ENCODE measurements around the gene DNALI1.

Gene DNALI1

DNA sequence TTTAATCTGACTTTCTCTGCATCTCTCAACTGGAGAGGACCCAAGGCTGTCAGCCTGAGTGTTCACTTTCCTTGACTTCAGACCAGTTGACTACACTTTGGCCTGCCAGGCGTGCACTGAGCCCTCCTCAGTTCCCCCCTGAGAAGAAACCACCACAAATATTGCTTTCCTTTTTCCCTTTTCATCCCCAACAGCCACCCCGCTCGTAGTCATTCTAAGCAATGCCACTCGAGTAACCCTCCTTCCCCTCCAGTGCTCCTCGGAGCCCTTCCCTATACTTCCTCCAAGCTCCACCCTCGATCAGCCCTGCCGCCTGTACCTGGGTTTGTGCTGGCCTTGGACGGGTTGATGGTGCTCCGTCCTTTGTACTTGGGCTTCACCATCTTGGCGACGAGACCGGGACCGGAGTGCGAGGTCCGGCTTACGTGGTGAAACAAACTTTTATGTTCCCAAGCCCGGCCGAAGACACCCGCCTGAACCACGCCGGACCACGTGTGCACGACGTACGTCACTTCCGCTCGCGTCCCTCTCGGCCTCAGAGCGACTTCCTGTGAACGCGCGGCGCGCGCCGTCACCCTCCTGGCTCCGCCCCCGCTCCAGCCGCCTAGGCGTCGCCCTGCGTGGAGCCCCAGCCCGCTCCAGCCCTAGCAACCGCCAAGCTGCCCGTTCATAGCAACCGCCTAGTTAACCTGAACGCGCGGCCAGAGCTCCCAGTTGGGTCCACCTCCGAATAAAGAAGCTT, 38.9 kb downstream of the DNALI1 start, which contains the start of gene GNL2 (continued):
- TF ChIP-seq WT1 (tag by site-specific recombination; IDR thresholded peaks at IDR 0.05) (no peak), ZNF555 (tag by site-specific recombination; conservative IDR thresholded peaks at IDR 0.05) (no peak), ZIC2 (tag by site-specific recombination; IDR thresholded peaks at IDR 0.05) (no peak), ZNF341 (tag by site-specific recombination; IDR thresholded peaks at IDR 0.05; ENCODE audit: low read depth) (peak; percentile 27; the same call in 1 of the 2 replicates), ZNF175 (tag by site-specific recombination; IDR thresholded peaks at IDR 0.05) (no peak), ZNF140 (tag by site-specific recombination; IDR thresholded peaks at IDR 0.05) (no peak), ZNF133 (tag by site-specific recombination; IDR thresholded peaks at IDR 0.05) (no peak), ZNF664 (tag by site-specific recombination; IDR thresholded peaks at IDR 0.05) (no peak), ZFP69B (tag by site-specific recombination; IDR thresholded peaks at IDR 0.05) (no peak), ZNF560 (tag by site-specific recombination; IDR thresholded peaks at IDR 0.05; ENCODE audit: borderline replicate concordance) (no peak), ZNF792 (tag by site-specific recombination; IDR thresholded peaks at IDR 0.05) (no peak), ZNF626 (tag by site-specific recombination; IDR thresholded peaks at IDR 0.05) (no peak), ZNF335 (tag by site-specific recombination; conservative IDR thresholded peaks at IDR 0.05) (peak; percentile 94), ZNF114 (tag by site-specific recombination; IDR thresholded peaks at IDR 0.05) (no peak), TRIM28 (IDR thresholded peaks at IDR 0.05; ENCODE audit: borderline replicate concordance, low read length) (0 out of 2 replicates have a peak, but pooled peaks have one; percentile 38), MEIS1 (CRISPR knock-in tag; IDR thresholded peaks at IDR 0.05; ENCODE audit: borderline replicate concordance) (no peak), OVOL3 (tag by site-specific recombination; IDR thresholded peaks at IDR 0.05) (no peak), ZNF302 (tag by site-specific recombination; IDR thresholded peaks at IDR 0.05; ENCODE audit: low read depth) (no peak), ZNF2 (tag by site-specific recombination; IDR thresholded peaks at IDR 0.05) (peak; percentile 83), FEZF1 (tag by site-specific recombination; IDR thresholded peaks at IDR 0.05) (no peak), ZNF24 (tag by site-specific recombination; IDR thresholded peaks at IDR 0.05) (0 out of 2 replicates have a peak, but pooled peaks have one; percentile 25), YY2 (tag by site-specific recombination; IDR thresholded peaks at IDR 0.05) (no peak), ZFP37 (tag by site-specific recombination; IDR thresholded peaks at IDR 0.05) (peak; percentile 49; the same call in 1 of the 2 replicates), SP2 (tag by site-specific recombination; IDR thresholded peaks at IDR 0.05) (peak; percentile 85), IKZF3 (tag by site-specific recombination; IDR thresholded peaks at IDR 0.05) (no peak)
- TF ChIP-seq, protein P1, sequence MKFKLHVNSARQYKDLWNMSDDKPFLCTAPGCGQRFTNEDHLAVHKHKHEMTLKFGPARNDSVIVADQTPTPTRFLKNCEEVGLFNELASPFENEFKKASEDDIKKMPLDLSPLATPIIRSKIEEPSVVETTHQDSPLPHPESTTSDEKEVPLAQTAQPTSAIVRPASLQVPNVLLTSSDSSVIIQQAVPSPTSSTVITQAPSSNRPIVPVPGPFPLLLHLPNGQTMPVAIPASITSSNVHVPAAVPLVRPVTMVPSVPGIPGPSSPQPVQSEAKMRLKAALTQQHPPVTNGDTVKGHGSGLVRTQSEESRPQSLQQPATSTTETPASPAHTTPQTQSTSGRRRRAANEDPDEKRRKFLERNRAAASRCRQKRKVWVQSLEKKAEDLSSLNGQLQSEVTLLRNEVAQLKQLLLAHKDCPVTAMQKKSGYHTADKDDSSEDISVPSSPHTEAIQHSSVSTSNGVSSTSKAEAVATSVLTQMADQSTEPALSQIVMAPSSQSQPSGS (tag by site-specific recombination; IDR thresholded peaks at IDR 0.05; ENCODE audit: low read depth), result peak; percentile 54; the same call in 1 of the 2 replicates
- TF ChIP-seq, protein P2, sequence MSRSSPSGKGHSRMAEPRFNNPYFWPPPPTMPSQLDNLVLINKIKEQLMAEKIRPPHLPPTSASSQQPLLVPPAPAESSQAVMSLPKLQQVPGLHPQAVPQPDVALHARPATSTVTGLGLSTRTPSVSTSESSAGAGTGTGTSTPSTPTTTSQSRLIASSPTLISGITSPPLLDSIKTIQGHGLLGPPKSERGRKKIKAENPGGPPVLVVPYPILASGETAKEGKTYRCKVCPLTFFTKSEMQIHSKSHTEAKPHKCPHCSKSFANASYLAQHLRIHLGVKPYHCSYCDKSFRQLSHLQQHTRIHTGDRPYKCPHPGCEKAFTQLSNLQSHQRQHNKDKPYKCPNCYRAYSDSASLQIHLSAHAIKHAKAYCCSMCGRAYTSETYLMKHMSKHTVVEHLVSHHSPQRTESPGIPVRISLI (tag by site-specific recombination; IDR thresholded peaks at IDR 0.05), result no peak
- TF ChIP-seq, protein P3, sequence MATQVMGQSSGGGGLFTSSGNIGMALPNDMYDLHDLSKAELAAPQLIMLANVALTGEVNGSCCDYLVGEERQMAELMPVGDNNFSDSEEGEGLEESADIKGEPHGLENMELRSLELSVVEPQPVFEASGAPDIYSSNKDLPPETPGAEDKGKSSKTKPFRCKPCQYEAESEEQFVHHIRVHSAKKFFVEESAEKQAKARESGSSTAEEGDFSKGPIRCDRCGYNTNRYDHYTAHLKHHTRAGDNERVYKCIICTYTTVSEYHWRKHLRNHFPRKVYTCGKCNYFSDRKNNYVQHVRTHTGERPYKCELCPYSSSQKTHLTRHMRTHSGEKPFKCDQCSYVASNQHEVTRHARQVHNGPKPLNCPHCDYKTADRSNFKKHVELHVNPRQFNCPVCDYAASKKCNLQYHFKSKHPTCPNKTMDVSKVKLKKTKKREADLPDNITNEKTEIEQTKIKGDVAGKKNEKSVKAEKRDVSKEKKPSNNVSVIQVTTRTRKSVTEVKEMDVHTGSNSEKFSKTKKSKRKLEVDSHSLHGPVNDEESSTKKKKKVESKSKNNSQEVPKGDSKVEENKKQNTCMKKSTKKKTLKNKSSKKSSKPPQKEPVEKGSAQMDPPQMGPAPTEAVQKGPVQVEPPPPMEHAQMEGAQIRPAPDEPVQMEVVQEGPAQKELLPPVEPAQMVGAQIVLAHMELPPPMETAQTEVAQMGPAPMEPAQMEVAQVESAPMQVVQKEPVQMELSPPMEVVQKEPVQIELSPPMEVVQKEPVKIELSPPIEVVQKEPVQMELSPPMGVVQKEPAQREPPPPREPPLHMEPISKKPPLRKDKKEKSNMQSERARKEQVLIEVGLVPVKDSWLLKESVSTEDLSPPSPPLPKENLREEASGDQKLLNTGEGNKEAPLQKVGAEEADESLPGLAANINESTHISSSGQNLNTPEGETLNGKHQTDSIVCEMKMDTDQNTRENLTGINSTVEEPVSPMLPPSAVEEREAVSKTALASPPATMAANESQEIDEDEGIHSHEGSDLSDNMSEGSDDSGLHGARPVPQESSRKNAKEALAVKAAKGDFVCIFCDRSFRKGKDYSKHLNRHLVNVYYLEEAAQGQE (tag by site-specific recombination; IDR thresholded peaks at IDR 0.05), result no peak
- TF ChIP-seq, protein P4, sequence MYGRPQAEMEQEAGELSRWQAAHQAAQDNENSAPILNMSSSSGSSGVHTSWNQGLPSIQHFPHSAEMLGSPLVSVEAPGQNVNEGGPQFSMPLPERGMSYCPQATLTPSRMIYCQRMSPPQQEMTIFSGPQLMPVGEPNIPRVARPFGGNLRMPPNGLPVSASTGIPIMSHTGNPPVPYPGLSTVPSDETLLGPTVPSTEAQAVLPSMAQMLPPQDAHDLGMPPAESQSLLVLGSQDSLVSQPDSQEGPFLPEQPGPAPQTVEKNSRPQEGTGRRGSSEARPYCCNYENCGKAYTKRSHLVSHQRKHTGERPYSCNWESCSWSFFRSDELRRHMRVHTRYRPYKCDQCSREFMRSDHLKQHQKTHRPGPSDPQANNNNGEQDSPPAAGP (tag by site-specific recombination; IDR thresholded peaks at IDR 0.05), result peak; percentile 22; the same call in 1 of the 2 replicates
- TF ChIP-seq, protein P5, sequence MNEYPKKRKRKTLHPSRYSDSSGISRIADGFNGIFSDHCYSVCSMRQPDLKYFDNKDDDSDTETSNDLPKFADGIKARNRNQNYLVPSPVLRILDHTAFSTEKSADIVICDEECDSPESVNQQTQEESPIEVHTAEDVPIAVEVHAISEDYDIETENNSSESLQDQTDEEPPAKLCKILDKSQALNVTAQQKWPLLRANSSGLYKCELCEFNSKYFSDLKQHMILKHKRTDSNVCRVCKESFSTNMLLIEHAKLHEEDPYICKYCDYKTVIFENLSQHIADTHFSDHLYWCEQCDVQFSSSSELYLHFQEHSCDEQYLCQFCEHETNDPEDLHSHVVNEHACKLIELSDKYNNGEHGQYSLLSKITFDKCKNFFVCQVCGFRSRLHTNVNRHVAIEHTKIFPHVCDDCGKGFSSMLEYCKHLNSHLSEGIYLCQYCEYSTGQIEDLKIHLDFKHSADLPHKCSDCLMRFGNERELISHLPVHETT (tag by site-specific recombination; IDR thresholded peaks at IDR 0.05), result no peak
- TF ChIP-seq, protein P6, sequence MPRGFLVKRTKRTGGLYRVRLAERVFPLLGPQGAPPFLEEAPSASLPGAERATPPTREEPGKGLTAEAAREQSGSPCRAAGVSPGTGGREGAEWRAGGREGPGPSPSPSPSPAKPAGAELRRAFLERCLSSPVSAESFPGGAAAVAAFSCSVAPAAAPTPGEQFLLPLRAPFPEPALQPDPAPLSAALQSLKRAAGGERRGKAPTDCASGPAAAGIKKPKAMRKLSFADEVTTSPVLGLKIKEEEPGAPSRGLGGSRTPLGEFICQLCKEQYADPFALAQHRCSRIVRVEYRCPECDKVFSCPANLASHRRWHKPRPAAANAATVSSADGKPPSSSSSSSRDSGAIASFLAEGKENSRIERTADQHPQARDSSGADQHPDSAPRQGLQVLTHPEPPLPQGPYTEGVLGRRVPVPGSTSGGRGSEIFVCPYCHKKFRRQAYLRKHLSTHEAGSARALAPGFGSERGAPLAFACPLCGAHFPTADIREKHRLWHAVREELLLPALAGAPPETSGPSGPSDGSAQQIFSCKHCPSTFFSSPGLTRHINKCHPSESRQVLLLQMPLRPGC (tag by site-specific recombination; IDR thresholded peaks at IDR 0.05), result no peak

Data from HEK293 (cell line).